ENCODE results near the gene INS.
"Not testable (repeated sequence)": the region's sequence is repeated elsewhere in the genome, so short reads cannot be mapped to it uniquely, and the experiment has no call there.

The INS gene

GRCh38 chr11:2180789-2181370 is 19.9 kb upstream of the INS start:
- no peak for DNase-seq (ENCODE audit: low read depth in 2 of 2)

- no peak for DNase-seq (ENCODE audit: low read depth in 2 of 2)
These were observed 19.3 kb upstream of the INS start for GRCh38 chr11:2180347-2180746.

- DNase-seq (ENCODE audit: low read depth in 2 of 2), result no peak
These were observed 18.5 kb upstream of the INS start for GRCh38 chr11:2179516-2179915.

- peak; percentile 10 to 12 for DNase-seq (ENCODE audit: low read depth in 2 of 2)
These were observed 18.0 kb upstream of the INS start for GRCh38 chr11:2178906-2179494.

GRCh38 chr11:2178055-2178773 is 17.2 kb upstream of the INS start:
- DNase-seq (ENCODE audit: low read depth in 2 of 2), result not testable (repeated sequence)

GRCh38 chr11:2177076-2177475 is 16.1 kb upstream of the INS start:
- no peak for DNase-seq (ENCODE audit: low read depth in 2 of 2)

- DNase-seq (ENCODE audit: low read depth in 2 of 2), result no peak
These were observed 15.4 kb upstream of the INS start for GRCh38 chr11:2176389-2176900.

GRCh38 chr11:2175659-2176058 is 14.7 kb upstream of the INS start:
- DNase-seq (ENCODE audit: low read depth in 2 of 2), result peak; percentile 8 to 23

- no peak for DNase-seq (ENCODE audit: low read depth in 2 of 2)
These were observed 13.4 kb upstream of the INS start for GRCh38 chr11:2174361-2174760.

GRCh38 chr11:2173761-2174160 is 12.8 kb upstream of the INS start:
- DNase-seq (ENCODE audit: low read depth in 2 of 2), result no peak

GRCh38 chr11:2173150-2173693 is 12.2 kb upstream of the INS start:
- no peak for DNase-seq (ENCODE audit: low read depth in 2 of 2)

GRCh38 chr11:2172676-2173075 is 11.7 kb upstream of the INS start:
- DNase-seq (ENCODE audit: low read depth in 2 of 2), result no peak

GRCh38 chr11:2171591-2172003 is 10.6 kb upstream of the INS start, which contains the start of gene TH:
TH (minus strand) TSS chr11:2171815; CDS start chr11:2171786, 29 bp downstream.
- no peak for DNase-seq (ENCODE audit: low read depth in 2 of 2)

GRCh38 chr11:2169626-2170570 is 8.9 kb upstream of the INS start:
- DNase-seq (ENCODE audit: low read depth in 2 of 2), result no peak

- no peak for DNase-seq (ENCODE audit: low read depth in 2 of 2)
These were observed 8.0 kb upstream of the INS start for GRCh38 chr11:2169005-2169378.

GRCh38 chr11:2168286-2169004 is 7.4 kb upstream of the INS start:
- no peak for DNase-seq (ENCODE audit: low read depth in 2 of 2)

- DNase-seq (ENCODE audit: low read depth in 2 of 2), result no peak
These were observed 6.4 kb upstream of the INS start for GRCh38 chr11:2167141-2168045.

GRCh38 chr11:2166091-2166851 is 5.3 kb upstream of the INS start:
- DNase-seq (ENCODE audit: low read depth in 2 of 2), result no peak

GRCh38 chr11:2165571-2165970 is 4.6 kb upstream of the INS start:
- no peak for DNase-seq (ENCODE audit: low read depth in 2 of 2)

Data from fibroblast of skin of left biceps (primary cell).